Activated T-cell treated with anti-CD3 and anti-CD28 coated beads, Interleukin-2, amount 50 U/mL, for 4 hours (primary cell): Measurements from ENCODE around the gene MLEC. TPM values are rescaled to one million over a fixed set of nuclear protein-coding genes. Genes with fewer than 3 reads are reported as not detected.
"Not testable (repeated sequence)": the region's sequence is repeated elsewhere in the genome, so short reads cannot be mapped to it uniquely, and the experiment has no call there.

Experiments
- ATAC-seq, 2 donors: fragments of 200-7000 bp; cut with Tn5 transposase; one replicate each; pipeline ENCODE4 v1.10.0; 2021
- DNase-seq: peaks from one replicate; pipeline ENCODE4 v3.0.0-alpha.2; 2020
- H3K27me3 Mint-ChIP-seq: one replicate; pipeline ENCODE4 v1.8.0; 2021; ENCODE audit warnings: low read depth, mixed read lengths
- H3K36me3 Mint-ChIP-seq: one replicate; pipeline ENCODE4 v1.8.0; 2022; ENCODE audit warnings: mixed read lengths; ENCODE audit not compliant: insufficient read depth
- H3K4me1 Mint-ChIP-seq: one replicate; pipeline ENCODE4 v1.8.0; 2021; ENCODE audit warnings: low read depth, mixed read lengths
- H3K4me3 Mint-ChIP-seq: one replicate; pipeline ENCODE4 v1.8.0; 2021; ENCODE audit warnings: mild to moderate bottlenecking, moderate library complexity, mixed read lengths
- H3K9me3 Mint-ChIP-seq: one replicate; pipeline ENCODE4 v1.8.0; 2021; ENCODE audit warnings: mixed read lengths
- total RNA-seq, 3 donors: library from RNA; stranded (reverse); gene quantifications; one replicate each; pipeline ENCODE4 v1.2.1, GENCODE V29; 2021

Gene MLEC
- total RNA-seq, 3 donors from 2014 or later = 153 to 172 (median 153) TPM

DNA sequence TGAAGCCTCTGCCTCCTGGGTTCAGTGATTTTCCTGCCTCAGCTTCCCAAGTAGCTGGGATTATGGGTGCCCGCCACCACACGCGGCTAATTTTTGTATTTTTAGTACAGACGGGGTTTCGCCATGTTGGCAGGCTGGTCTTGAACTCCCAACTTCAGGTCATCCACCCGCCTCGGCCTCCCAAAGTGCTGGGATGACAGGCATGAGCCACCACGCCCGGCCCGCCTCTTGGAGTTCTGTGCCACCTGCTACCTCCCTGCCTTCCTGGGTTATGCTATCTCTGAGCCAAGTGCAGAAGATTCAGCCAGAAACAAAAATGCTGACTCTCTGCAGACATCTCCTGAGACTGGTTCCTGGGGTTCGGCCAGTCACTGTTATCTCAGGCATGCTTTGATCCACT is 33.3 kb upstream of the MLEC start:
- DNase-seq = no peak
- peaks cover 21% of the 10 kb centered on the region for H3K27me3 Mint-ChIP-seq
- peaks cover 6% of the 10 kb centered on the region for H3K4me1 Mint-ChIP-seq
- no peaks in the 10 kb centered on the region for H3K9me3 Mint-ChIP-seq
- no peak for ATAC-seq
- no peak overlapping the region for H3K4me3 Mint-ChIP-seq
- no peaks in the 10 kb centered on the region for H3K36me3 Mint-ChIP-seq

DNA sequence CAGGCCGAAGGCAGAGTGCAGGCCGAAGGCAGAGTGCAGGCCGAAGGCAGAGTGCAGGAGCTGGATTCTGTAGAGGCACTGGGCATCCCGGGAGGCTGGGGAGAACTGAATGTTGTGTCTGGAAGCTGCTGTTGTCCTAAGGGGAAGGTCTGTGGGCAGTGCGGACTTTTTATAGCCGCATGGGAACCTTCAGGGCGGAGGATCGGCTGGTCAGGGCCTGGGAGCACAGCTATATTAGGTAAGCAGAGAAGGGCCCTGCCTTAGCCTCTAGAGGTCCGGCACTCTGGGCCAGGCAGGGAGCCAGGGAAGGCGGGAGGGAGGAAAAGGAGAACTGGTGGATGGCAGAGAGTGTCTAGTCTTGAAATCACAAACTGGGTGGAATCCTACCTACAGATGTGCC is 32.3 kb upstream of the MLEC start:
- Mint-ChIP-seq H3K4me3 (no peak overlapping the region), H3K27me3 (peaks cover 15% of the 10 kb centered on the region), H3K4me1 (no peaks in the 10 kb centered on the region), H3K36me3 (no peaks in the 10 kb centered on the region), H3K9me3 (no peaks in the 10 kb centered on the region)
- ATAC-seq (no peak), DNase-seq (no peak)

DNA sequence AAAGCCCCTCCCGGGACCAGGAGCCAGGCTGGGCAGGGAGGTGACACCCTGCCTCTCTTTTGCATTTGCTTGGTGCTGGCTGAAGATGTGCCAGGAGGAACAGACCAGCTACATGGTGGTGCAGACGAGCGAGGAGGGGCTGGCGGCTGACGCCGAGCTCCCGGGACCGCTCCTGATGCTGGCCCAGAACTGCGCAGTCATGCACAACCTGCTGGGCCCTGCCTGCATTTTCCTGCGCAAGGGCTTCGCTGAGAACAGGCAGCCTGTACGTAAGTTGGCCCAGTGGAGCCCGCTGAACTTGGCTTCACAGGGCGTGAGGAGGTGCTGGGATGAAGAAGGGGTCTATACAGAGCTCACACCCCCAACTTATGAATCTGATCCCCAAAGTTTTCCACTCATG is 30.9 kb upstream of the MLEC start:
- H3K4me3 Mint-ChIP-seq = no peak overlapping the region
- DNase-seq = no peak
- no peaks in the 10 kb centered on the region for H3K36me3 Mint-ChIP-seq
- H3K9me3 Mint-ChIP-seq = no peaks in the 10 kb centered on the region
- H3K4me1 Mint-ChIP-seq = no peaks in the 10 kb centered on the region
- H3K27me3 Mint-ChIP-seq = peaks cover 4% of the 10 kb centered on the region
- ATAC-seq = no peak

DNA sequence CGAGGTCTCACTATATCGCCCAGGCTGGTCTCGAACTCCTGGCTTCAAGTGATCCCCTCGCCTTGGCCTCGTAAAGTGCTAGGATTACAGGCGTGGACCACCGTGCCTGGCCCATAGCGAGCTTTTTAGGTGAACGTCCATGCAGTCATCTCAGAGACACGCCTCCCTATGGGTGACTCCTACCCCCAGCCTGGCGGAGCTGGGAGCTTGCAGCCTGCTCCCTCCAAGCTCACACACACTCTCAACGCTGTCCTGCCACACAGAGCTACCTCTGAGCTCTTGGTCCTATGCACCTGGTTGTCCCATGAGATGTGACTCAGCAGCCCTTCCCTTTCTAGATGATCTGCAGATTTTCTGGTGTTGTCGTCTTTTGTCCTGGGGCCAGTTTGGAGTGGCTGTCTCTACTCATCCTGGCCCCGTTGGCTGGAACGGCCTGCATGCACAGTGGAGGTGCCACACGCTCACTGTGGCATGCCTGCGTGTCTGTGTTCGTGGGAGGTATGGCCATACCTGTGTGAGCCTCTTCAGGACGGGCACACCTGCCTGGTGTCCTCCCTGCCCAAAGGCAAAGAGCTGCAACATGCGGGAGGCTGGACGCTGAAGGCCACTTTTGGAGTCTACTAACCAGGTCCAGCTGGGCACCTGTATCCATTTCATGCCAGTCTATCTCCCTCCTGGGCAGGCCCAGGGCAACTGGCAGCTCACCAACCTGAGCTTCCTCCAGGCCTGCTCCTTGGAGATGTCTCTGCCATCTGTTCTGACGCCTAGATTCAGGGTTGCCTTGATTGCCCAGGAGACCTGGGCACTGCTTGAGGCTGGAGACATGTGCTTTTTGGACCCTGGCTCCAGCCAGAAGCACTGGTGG is 28.4 kb upstream of the MLEC start:
- H3K36me3 Mint-ChIP-seq = no peaks in the 10 kb centered on the region
- H3K9me3 Mint-ChIP-seq = no peaks in the 10 kb centered on the region
- no peaks in the 10 kb centered on the region for H3K4me1 Mint-ChIP-seq
- no peak overlapping the region for H3K4me3 Mint-ChIP-seq
- H3K27me3 Mint-ChIP-seq = peaks cover 2% of the 10 kb centered on the region
- no peak for ATAC-seq
- DNase-seq = no peak

DNA sequence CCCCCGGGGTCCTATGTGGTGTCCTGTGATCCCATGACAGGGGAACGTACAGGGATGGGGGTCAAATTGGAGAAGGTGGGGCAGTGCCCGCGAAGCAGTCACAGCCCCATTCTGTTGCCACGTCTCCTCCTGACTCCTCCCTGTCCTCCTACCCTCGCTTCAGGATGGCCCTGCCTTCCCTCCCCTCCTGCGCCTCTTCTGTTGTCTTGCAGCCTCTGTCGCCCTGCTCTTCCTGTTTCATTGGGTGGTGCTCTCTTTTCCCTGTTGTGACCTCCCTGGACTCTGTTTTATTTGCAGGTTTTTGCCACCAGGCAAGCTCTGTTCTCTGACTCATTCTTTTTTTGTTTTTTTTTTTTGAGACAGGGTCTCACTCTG is 27.8 kb upstream of the MLEC start:
- Mint-ChIP-seq H3K4me3 (no peak overlapping the region), H3K36me3 (no peaks in the 10 kb centered on the region), H3K9me3 (no peaks in the 10 kb centered on the region), H3K27me3 (peaks cover 5% of the 10 kb centered on the region), H3K4me1 (no peaks in the 10 kb centered on the region)
- DNase-seq (no peak), ATAC-seq (no peak)

DNA sequence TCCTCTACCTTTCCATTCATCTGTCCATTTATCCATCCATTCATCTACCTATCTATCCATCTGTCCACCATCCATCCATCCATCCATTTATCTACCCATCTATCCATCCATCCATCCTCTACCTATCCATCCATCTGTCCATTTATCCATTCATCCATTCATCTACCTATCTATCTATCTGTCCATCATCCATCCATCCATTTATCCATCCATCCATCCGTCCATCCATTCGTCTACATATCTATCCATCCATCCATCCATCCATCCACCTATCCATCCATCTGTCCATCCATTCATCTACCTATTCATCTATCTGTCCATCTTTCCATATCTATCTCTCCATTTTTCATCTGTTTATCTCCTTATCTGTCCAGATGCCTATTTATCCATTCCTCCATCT is 25.5 kb upstream of the MLEC start:
- H3K4me3 Mint-ChIP-seq = no peak overlapping the region
- DNase-seq (no peak), ATAC-seq (no peak)
- no peaks in the 10 kb centered on the region for H3K36me3 Mint-ChIP-seq
- H3K4me1 Mint-ChIP-seq = no peaks in the 10 kb centered on the region
- peaks cover 3% of the 10 kb centered on the region for H3K27me3 Mint-ChIP-seq
- H3K9me3 Mint-ChIP-seq = no peaks in the 10 kb centered on the region

DNA sequence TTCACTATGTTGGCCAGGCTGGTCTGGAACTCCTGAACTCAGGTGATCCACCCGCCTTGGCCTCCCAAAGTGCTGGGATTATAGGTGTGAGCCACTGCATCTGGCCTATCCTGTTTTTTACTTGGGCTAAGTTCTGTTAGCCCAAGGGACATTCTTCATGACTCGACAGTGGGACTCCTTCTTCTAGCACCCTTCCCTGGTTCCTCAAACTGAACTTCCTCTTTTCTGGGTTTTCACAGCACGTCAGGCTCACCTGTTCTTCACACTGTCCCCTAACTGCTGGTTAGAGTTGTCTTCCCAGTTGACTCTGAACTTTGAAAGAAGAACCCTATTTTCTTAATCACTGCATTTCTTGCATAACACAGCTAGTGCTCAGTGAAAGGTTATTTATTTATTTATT is 24.1 kb upstream of the MLEC start:
- Mint-ChIP-seq H3K4me3 (no peak overlapping the region), H3K9me3 (no peaks in the 10 kb centered on the region), H3K36me3 (no peaks in the 10 kb centered on the region), H3K4me1 (no peaks in the 10 kb centered on the region), H3K27me3 (peaks cover 3% of the 10 kb centered on the region)
- DNase-seq (no peak), ATAC-seq (no peak)

DNA sequence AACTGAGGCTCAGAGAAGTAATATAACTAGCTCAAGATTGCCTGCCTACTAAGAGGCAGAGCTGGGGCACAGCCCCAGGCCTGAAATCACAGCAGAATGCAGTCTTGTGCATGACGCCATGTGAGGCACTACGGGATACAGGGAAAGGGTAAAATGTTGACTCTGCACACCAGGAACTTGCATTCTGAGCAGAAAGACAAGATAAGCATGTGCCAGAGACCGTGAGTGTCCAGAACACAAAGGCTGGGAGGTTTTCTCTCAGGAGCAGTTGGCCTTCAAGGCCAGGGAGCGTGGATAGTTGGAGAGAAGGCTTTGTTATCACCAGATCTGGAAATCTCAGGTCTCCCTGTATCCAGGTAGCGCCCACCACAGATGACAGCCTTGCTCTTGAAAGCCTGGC is 23.2 kb upstream of the MLEC start:
- no peak overlapping the region for H3K4me3 Mint-ChIP-seq
- no peaks in the 10 kb centered on the region for H3K4me1 Mint-ChIP-seq
- DNase-seq = no peak

DNA sequence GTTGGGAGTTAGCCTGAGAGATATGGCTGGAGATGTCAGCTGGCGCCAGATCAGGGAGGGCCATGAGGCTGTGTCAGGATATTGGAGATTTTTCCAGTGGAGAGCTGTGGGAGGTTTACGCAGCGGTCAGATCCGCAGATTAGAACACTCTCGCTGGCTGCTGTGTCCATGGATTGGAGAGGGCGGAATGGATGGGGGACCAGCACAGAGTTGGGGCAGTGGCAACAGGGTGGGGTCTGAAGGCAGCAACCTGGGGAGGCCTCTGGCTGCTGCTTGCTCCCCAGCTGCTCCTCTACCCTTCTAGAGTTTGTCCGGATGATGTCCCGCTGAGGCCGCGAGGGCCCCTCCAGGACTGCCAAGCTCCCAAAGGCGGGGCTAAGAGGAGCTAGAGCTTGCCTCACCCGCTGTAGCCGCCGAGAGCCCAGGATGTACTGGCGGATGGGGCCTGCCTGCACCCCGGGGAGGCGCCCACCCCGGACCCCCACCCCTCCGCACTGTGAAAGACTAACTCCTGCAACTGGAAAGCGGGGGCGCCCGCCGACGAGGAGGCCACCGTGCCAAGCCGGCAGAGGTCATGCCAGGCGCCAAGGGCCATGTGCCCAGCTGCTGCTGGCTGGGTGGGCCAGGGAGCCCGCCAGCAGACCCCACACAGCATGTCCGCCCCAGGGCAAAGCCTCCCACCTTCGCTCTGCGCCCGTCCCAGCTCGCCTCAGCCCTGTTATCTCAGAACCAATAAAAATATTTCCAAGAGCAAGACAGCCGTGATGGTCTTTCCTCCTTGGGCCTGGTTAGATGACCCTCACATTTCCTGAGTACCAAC is 20.2 kb upstream of the MLEC start:
- H3K4me1 Mint-ChIP-seq = no peaks in the 10 kb centered on the region

More for the DNA sequence above, 23.2 kb upstream of the MLEC start:
- no peaks in the 10 kb centered on the region for H3K36me3 Mint-ChIP-seq
- ATAC-seq = no peak
- peaks cover 3% of the 10 kb centered on the region for H3K27me3 Mint-ChIP-seq
- H3K9me3 Mint-ChIP-seq = no peaks in the 10 kb centered on the region

DNA sequence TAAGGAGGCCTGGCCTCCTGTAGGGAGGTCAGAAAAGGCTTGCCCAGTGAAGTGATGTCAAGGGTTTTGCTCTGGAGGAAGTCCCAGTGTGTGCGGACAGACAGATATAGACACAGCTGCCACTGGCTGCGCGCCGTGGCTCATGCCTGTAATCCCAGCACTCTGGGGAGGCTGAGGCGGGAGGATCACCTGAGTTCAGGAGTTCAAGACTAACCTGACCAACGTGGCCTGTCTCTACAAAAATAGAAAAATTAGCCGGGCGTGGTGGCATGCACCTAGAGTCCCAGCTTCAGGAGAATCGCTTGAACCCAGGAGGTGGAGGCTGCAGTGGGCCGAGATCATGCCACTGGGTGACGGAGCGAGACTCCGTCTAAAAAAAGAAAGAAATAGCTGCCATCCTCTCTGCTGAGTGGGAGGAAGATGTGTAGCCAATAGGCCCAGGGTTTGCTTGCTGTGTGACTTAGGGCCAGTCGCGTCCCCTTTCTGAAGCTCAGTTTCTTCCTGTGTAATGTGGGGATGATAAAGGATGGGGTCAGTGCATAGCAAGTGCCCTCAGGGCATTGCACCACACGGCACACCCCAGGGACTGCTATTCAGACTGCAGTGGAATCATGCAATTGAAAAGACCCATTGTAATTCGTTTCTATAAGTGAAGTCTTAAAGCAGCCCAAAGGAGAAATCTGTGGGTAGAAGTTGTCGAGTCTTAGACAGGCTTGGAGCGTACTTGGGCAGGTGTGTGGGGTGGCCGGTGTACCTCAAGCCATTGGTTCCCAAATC is 18.7 kb upstream of the MLEC start:
- no peak for DNase-seq
- Mint-ChIP-seq H3K4me1 (no peaks in the 10 kb centered on the region), H3K36me3 (no peaks in the 10 kb centered on the region), H3K27me3 (peaks cover 3% of the 10 kb centered on the region), H3K4me3 (no peak overlapping the region), H3K9me3 (no peaks in the 10 kb centered on the region)
- ATAC-seq = no peak

More for the DNA sequence above, 20.2 kb upstream of the MLEC start:
- no peak for ATAC-seq
- no peak for DNase-seq
- no peaks in the 10 kb centered on the region for H3K36me3 Mint-ChIP-seq
- no peaks in the 10 kb centered on the region for H3K9me3 Mint-ChIP-seq
- H3K27me3 Mint-ChIP-seq = peaks cover 3% of the 10 kb centered on the region
- H3K4me3 Mint-ChIP-seq = no peak overlapping the region

DNA sequence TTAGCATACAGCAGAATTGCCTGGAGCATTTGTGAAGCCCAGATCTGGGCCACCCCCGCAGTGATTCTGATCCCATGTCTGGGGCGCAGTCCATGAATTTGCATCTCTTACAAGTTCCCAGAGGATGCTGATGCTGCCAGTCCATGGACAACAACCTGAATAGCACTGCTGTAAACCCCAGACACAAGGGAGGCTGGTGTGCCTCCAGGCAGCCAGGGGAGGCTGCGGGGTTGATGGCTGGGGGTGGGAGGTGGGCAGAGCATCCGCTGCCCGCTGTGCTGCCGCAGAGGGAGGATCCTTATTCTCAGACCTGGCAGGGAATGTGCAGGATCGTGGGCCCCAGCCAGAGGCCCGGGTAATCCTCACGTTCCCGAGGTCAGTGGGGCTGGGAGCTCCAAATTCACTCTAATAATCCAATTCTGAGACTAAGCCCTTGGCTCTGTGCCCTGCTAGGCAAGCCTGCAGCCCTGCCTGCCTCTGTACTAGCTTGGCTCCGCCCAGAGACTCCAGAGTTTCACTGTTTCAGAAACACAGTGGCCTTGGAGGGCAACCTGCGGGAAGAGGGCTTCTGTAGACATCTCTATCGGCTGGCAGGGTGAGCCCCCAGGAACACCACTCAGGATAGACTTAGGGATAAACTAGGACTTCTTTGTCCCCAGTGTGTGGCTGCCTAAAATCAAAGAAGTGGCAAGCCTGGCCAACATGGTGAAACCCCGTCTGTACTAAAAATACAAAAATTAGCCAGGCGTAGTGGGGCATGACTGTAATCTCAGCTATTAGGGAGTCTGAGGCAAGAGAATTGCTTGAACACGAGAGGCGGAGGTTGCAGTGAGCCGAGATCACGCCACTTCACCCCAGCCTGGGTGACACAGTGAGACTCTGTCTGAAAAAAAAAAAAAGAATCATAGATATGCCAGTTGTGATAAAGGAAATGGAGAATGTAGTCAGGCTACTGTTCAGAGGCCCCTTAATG is 17.8 kb upstream of the MLEC start:
- ATAC-seq (no peak), DNase-seq (no peak)
- no peaks in the 10 kb centered on the region for H3K4me1 Mint-ChIP-seq
- no peaks in the 10 kb centered on the region for H3K9me3 Mint-ChIP-seq
- no peaks in the 10 kb centered on the region for H3K36me3 Mint-ChIP-seq
- peaks cover under 1% of the 10 kb centered on the region for H3K27me3 Mint-ChIP-seq
- H3K4me3 Mint-ChIP-seq = no peak overlapping the region

DNA sequence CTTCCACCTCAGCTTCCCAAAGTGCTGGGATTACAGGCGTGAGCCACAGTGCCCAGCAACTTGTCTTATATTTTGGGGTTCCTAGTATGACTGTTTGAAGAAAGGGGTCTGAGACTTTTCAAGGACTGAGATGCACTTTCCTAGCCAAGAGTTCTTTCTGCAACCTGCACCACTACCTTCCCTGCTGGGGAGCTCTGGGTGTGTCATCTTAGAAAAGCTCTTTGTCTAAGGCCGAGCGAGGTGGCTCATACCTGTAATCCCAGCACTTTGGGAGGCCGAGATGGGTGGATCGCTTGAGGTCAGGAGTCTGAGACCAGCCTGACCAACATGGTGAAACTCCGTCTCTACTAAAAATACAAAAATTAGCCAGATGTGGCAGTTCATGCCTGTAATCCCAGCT is 16.7 kb upstream of the MLEC start:
- H3K36me3 Mint-ChIP-seq, H3K9me3 Mint-ChIP-seq, H3K4me1 Mint-ChIP-seq, ATAC-seq, DNase-seq, H3K4me3 Mint-ChIP-seq, H3K27me3 Mint-ChIP-seq: not testable (repeated sequence)

DNA sequence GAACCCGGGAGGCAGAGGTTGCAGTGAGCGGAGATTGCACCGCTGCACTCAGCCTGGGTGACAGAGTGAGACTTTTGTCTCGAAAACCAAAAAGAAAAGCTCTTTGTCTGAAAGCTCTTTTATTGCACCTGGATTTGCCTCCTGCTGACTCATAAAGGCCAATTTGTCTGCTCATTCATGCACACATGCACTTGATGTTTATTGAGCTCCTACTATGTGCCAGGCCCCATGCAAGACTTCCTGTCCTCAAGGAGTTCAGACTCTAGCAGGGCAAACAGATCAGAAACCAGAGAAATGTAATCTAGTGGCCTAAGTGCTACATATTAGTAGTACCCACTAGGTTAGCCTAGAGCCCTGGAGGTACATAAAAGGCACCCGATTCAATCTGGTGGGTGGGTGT is 16.3 kb upstream of the MLEC start:
- DNase-seq (no peak), ATAC-seq (no peak)
- H3K4me1 Mint-ChIP-seq = no peaks in the 10 kb centered on the region
- H3K4me3 Mint-ChIP-seq = no peak overlapping the region
- no peaks in the 10 kb centered on the region for H3K36me3 Mint-ChIP-seq
- H3K27me3 Mint-ChIP-seq = no peaks in the 10 kb centered on the region
- H3K9me3 Mint-ChIP-seq = no peaks in the 10 kb centered on the region
